Adrenal gland (tissue), 12 donors: ENCODE measurements around the gene EEF1AKMT2. TPM values are rescaled to one million over a fixed set of nuclear protein-coding genes. Genes with fewer than 3 reads are reported as not detected.

Experiments
- DNase-seq, 7 donors: peaks; one replicate each; pipeline ENCODE4 v3.0.0-alpha.2; 2019 to 2020
- H3K27ac ChIP-seq, 5 donors: fragments of 200-600 bp; sonication (generic) in 4 of 5; 1 replicate in 3 of 5; 2 replicates in 2 of 5; pipeline versions ENCODE4 v1.5.1 to v1.8.0; 2016 to 2020; ENCODE audit warnings: mild to moderate bottlenecking in 1 of 5
- H3K27me3 ChIP-seq: fragments of 200-600 bp; 2 replicates; pipeline ENCODE4 v1.8.0; 2021
- H3K36me3 ChIP-seq, 2 donors: fragments of 200-600 bp; replicated peaks in 1 of 2; 1 replicate in 1 of 2; 2 replicates in 1 of 2; pipeline versions ENCODE4 v1.5.1 to v1.8.0; 2018 to 2022
- H3K4me1 ChIP-seq, 2 donors: fragments of 200-600 bp; replicated peaks in 1 of 2; 1 replicate in 1 of 2; 2 replicates in 1 of 2; pipeline versions ENCODE4 v1.5.1 to v1.8.0; 2018 to 2021
- H3K4me3 ChIP-seq, 4 donors: fragments of 200-600 bp; sonication (generic) in 3 of 4; one replicate each; pipeline ENCODE4 v1.5.1; 2016 to 2018
- H3K9me3 ChIP-seq, 3 donors: fragments of 200-600 bp; sonication (generic) in 1 of 3; replicated peaks in 1 of 3; 1 replicate in 2 of 3; 2 replicates in 1 of 3; pipeline versions ENCODE4 v1.5.1 to v1.8.0; 2016 to 2021
- CTCF ChIP-seq, 6 experiments: fragments of 450-650 bp in 4 of 6; fragments of 200-600 bp in 2 of 6; sonication (generic) in 1 of 6; IDR thresholded peaks; 1 replicate in 5 of 6; 2 replicates in 1 of 6; pipeline versions ENCODE4 v1.5.1 to v1.8.0; 2016 to 2021; ENCODE audit warnings: antibody characterized with exemption in 6 of 6, mild to moderate bottlenecking in 2 of 6, moderate library complexity in 1 of 6
- POLR2A ChIP-seq, 2 donors: fragments of 450-650 bp; IDR thresholded peaks; one replicate each; pipeline ENCODE4 v1.6.1; 2017; ENCODE audit warnings: antibody characterized with exemption in 2 of 2, mild to moderate bottlenecking in 2 of 2, moderate library complexity in 1 of 2
- WGBS, 4 donors: extraction: QIAGEN DNeasy Blood & Tissue Kit in 2 of 4; methylation state at CpG; one replicate each; pipeline versions ENCODE4 v1.1.5 to v1.1.7; 2013 to 2017; 5-methylcytosine and 5-hydroxymethylcytosine counted together
- intact Hi-C, 2 donors: fragments of 100-400 bp; cut with DNase I; formaldehyde crosslinking; loops; one replicate each; pipeline versions ENCODE4 v1.14.1 to v1.15.0; 2022 to 2023
- polyA plus RNA-seq, 3 donors: library from polyadenylated mRNA; stranded (reverse); fragments of 200-250 nt in 2 of 3; fragments of 350-450 nt in 1 of 3; fragmentation: Illumina TruSeq in 1 of 3; extraction: RNeasy Lipid Tissue Mini Kit (QIAGEN cat#74804) in 1 of 3; gene quantifications; one replicate each; pipeline ENCODE4 v1.2.3, GENCODE V29; 2013 to 2014
- total RNA-seq, 9 donors: library from RNA; depleted of rRNA in 4 of 9; stranded (reverse); fragments of >200 nt in 4 of 9; fragments of 120-200 nt in 1 of 9; fragmentation: NEBNext Ultra II Directional in 1 of 9; extraction: Animal tissue kit (Norgen Biotek cat#: 25700) in 1 of 9; gene quantifications; one replicate each; pipeline versions ENCODE4 v1.1.0 to v1.2.4, GENCODE V29; 2013 to 2023
- donor health status: healthy with polysubstance abuse.
- donor health status: Bipolar disorder and iron deficiency.
- donor health status: DM: yes; HTN: yes; CAD: no.
- donor health status: DM: no; HTN: no; CAD: no.
- donor health status: DM: no; HTN: no; CAD: no.
- donor health status: DM: yes; HTN: yes; CAD: no.

Gene EEF1AKMT2
- total and polyA plus RNA-seq, 12 donors: 2.7 to 24.5 (median 17.1) TPM

DNA sequence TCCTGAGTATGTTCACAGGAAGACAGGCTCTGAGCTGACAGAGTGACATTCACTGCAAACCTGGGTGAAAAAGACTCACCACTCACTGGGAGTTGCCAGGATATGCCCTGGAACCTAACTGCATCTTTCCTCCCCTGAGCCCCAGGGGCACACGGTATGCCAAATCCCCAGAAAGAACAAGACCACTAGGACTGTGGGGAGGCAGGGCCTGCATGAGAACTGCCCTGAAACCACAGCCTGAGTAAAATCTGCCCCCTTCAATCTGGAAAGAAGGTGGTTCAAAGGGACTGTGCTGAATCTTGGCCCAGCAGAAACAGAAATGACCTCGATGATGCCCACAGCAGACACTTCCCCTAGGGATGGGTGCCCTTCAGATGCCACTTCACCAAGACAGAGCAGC, 54.0 kb downstream of the EEF1AKMT2 start:
- no peaks in the 10 kb centered on the region for H3K9me3 ChIP-seq
- no peak for TF ChIP-seq CTCF (IDR thresholded peaks at IDR 0.05)
- TF ChIP-seq POLR2A (IDR thresholded peaks at IDR 0.05): no peak
- no peaks in the 10 kb centered on the region for H3K36me3 ChIP-seq
- intact Hi-C loops: loop anchor here (5.0 to 10.0 kb wide), 3 partner anchors 35 to 110 kb away; no protein-coding TSS in a partner anchor
- H3K27ac ChIP-seq: peak overlapping the region in 4 of 5 donors; percentile 30 to 95 (median 90)
- no peak overlapping the region for H3K4me3 ChIP-seq
- peak in 1 of 7 donors; percentile 19 for DNase-seq
- WGBS, 4 donors: 39 to 67% (median 43%) methylated on average over 2 of the region's 2 CpGs
- H3K4me1 ChIP-seq: peaks cover 91 to 100% of the 10 kb centered on the region in 2 donors
- H3K27me3 ChIP-seq: no peaks in the 10 kb centered on the region

GRCh38 chr10:124737221-124737620, 54.5 kb downstream of the EEF1AKMT2 start:
- Histone ChIP-seq H3K36me3 (no peaks in the 10 kb centered on the region), H3K4me1 (peaks cover 87 to 100% of the 10 kb centered on the region in 2 donors), H3K27me3 (no peaks in the 10 kb centered on the region), H3K4me3 (no peak overlapping the region), H3K9me3 (no peaks in the 10 kb centered on the region), H3K27ac (peak overlapping the region in 4 of 5 donors; percentile 30 to 95 (median 90))
- no peak for TF ChIP-seq POLR2A (IDR thresholded peaks at IDR 0.05)
- no peak for TF ChIP-seq CTCF (IDR thresholded peaks at IDR 0.05)
- 34 to 57% (median 49%) methylated on average over 4 to 7 of the region's 7 CpGs for WGBS, 4 donors
- intact Hi-C loops: loop anchor here (5.0 to 10.0 kb wide), 3 partner anchors 35 to 110 kb away; no protein-coding TSS in a partner anchor
- DNase-seq: peak in 1 of 7 donors; percentile 33

GRCh38 chr10:124736491-124737136, 55.1 kb downstream of the EEF1AKMT2 start:
- peak overlapping the region in 1 of 4 donors; percentile 11 for H3K4me3 ChIP-seq
- H3K27ac ChIP-seq: peak overlapping the region in 4 of 5 donors; percentile 54 to 95 (median 90)
- H3K27me3 ChIP-seq: no peaks in the 10 kb centered on the region
- WGBS, 4 donors: 20 to 53% (median 31%) methylated on average over 2 to 11 of the region's 11 CpGs
- H3K9me3 ChIP-seq: no peaks in the 10 kb centered on the region
- peak; percentile 80 to 94 (median 92) for DNase-seq
- H3K36me3 ChIP-seq: no peaks in the 10 kb centered on the region
- TF ChIP-seq CTCF (IDR thresholded peaks at IDR 0.05): no peak
- peak in 1 of 2 donors; percentile 64 for TF ChIP-seq POLR2A (IDR thresholded peaks at IDR 0.05)
- intact Hi-C loops: loop anchor here (5.0 to 10.0 kb wide), 3 partner anchors 34 to 109 kb away; no protein-coding TSS in a partner anchor
- H3K4me1 ChIP-seq: peaks cover 85 to 100% of the 10 kb centered on the region in 2 donors

- 78 to 85% (median 82%) methylated on average over 12 to 15 of the region's 15 CpGs for WGBS, 4 donors
- no peak for TF ChIP-seq CTCF (IDR thresholded peaks at IDR 0.05)
- TF ChIP-seq POLR2A (IDR thresholded peaks at IDR 0.05): no peak
- Histone ChIP-seq H3K27ac (peak overlapping the region in 4 of 5 donors; percentile 54 to 95 (median 90)), H3K4me3 (peak overlapping the region in 1 of 4 donors; percentile 11), H3K4me1 (peaks cover 85 to 100% of the 10 kb centered on the region in 2 donors), H3K9me3 (no peaks in the 10 kb centered on the region), H3K36me3 (no peaks in the 10 kb centered on the region), H3K27me3 (no peaks in the 10 kb centered on the region)
- peak in 2 of 7 donors; percentile 24 to 45 for DNase-seq
- intact Hi-C loops: loop anchor here (5.0 to 10.0 kb wide), 3 partner anchors 33 to 108 kb away; no protein-coding TSS in a partner anchor
Measured at GRCh38 chr10:124735491-124736286, 56.0 kb downstream of the EEF1AKMT2 start.
